Hepatocyte (in vitro differentiated cells): ENCODE results near the gene GRM8.

Source experiments
- CTCF ChIP-seq: fragments of 200-600 bp; sonication (generic); IDR thresholded peaks from 2 replicates; pipeline ENCODE4 v1.5.1; 2016; ENCODE audit warnings: antibody characterized with exemption, mild to moderate bottlenecking; ENCODE audit not compliant: poor library complexity
- EZH2 ChIP-seq: fragments of 200-600 bp; sonication (generic); IDR thresholded peaks from 2 replicates; pipeline ENCODE4 v1.6.1; 2016; ENCODE audit warnings: antibody characterized with exemption, mild to moderate bottlenecking, borderline replicate concordance

GRCh38 chr7:126803060-126803665, 449.6 kb downstream of the GRM8 start:
- TF ChIP-seq CTCF (peak; percentile 78), EZH2 (no peak)
